ENCODE measurements around the gene PLB1.

Gene PLB1

DNA sequence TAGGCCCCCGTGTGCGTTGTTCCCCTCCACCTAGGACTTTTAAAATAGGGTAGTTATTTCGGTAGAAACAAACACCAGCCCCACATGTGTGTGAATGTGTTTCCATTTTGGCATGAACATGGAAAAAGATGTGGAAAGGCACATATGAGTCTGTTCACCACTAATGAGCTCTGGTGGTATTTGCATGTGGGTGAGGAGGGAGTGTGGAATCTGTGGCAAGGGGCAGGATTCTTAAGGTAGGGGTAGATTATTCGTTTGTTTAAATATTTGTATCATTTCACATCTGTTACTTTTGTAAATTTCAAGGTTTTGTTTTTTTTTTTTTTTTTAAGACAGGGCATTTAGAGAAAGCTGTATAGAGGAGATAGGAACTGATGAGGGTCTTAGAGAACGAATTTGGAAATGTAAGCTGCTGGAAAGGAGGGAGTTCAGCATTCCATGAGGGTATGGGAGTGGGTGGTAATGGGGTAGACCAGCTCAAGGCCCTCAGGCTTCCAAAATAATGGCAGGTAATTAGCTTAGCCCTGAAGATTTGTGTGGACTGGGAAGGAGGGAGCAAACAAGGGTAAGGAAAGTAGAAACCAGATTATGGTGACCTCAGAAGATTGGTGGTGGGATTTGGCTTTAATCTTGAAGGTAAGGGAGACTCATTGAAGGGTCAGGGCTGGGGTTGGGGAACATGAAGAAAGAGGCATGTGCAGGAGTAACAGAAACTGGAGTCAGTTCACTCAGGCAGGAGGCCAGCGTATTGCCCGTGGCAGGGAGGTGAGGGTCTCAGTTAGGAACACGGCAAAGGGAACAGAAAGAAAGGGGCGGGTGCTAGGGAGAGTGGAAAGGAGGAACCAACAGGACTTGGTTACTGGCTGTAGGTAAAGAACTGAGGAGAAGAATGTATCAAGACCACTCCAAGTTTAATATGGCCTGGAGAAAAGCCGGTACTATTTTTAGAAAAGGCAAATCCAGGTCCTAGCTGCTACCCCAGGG lies 123.6 kb downstream of the PLB1 start:
- Histone ChIP-seq H3K36me3 (replicated peaks; ENCODE audit: insufficient read depth, low read length) (no peaks in the 10 kb centered on the region), H3K79me2 (ENCODE audit: low read length) (no peaks in the 10 kb centered on the region), H3K27me3 (replicated peaks; ENCODE audit: insufficient read depth, low read length) (no peaks in the 10 kb centered on the region), H4K20me1 (ENCODE audit: insufficient read depth, low read length) (no peaks in the 10 kb centered on the region), H3K4me2 (ENCODE audit: low read depth, low read length) (no peak overlapping the region), H3K4me1 (ENCODE audit: low read length) (peaks cover 13% of the 10 kb centered on the region), H3K9ac (ENCODE audit: low read length) (no peak overlapping the region), H2AFZ (ENCODE audit: low read length) (no peak overlapping the region), H3K4me3 (ENCODE audit: low read length) (no peak overlapping the region), H3K9me3 (replicated peaks; ENCODE audit: insufficient read depth, low read length) (no peaks in the 10 kb centered on the region), H3F3A (ENCODE audit: insufficient read depth, low read length) (no peaks in the 10 kb centered on the region), H3K27ac (ENCODE audit: low read length) (no peak overlapping the region), H3K9me2 (replicated peaks; ENCODE audit: insufficient read depth, low read length) (no peaks in the 10 kb centered on the region)
- no peak for DNase-seq
- no peak for TF ChIP-seq EZH2 (optimal IDR thresholded peaks at IDR 0.05; ENCODE audit: low read depth, low read length)
- TF ChIP-seq EZH2phosphoT487 (IDR thresholded peaks at IDR 0.05; ENCODE audit: low read length) = no peak
- TF ChIP-seq, protein P1, sequence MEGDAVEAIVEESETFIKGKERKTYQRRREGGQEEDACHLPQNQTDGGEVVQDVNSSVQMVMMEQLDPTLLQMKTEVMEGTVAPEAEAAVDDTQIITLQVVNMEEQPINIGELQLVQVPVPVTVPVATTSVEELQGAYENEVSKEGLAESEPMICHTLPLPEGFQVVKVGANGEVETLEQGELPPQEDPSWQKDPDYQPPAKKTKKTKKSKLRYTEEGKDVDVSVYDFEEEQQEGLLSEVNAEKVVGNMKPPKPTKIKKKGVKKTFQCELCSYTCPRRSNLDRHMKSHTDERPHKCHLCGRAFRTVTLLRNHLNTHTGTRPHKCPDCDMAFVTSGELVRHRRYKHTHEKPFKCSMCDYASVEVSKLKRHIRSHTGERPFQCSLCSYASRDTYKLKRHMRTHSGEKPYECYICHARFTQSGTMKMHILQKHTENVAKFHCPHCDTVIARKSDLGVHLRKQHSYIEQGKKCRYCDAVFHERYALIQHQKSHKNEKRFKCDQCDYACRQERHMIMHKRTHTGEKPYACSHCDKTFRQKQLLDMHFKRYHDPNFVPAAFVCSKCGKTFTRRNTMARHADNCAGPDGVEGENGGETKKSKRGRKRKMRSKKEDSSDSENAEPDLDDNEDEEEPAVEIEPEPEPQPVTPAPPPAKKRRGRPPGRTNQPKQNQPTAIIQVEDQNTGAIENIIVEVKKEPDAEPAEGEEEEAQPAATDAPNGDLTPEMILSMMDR (IDR thresholded peaks at IDR 0.05; ENCODE audit: low read length) = no peak

- H3K27me3 ChIP-seq (replicated peaks; ENCODE audit: insufficient read depth, low read length) = no peaks in the 10 kb centered on the region
- H3K4me2 ChIP-seq (ENCODE audit: low read depth, low read length) = no peak overlapping the region
- no peaks in the 10 kb centered on the region for H3K9me2 ChIP-seq (replicated peaks; ENCODE audit: insufficient read depth, low read length)
- H3F3A ChIP-seq (ENCODE audit: insufficient read depth, low read length) = no peaks in the 10 kb centered on the region
- no peak overlapping the region for H2AFZ ChIP-seq (ENCODE audit: low read length)
- no peak overlapping the region for H3K9ac ChIP-seq (ENCODE audit: low read length)
- H3K4me3 ChIP-seq (ENCODE audit: low read length) = no peak overlapping the region
- H3K9me3 ChIP-seq (replicated peaks; ENCODE audit: insufficient read depth, low read length) = no peaks in the 10 kb centered on the region
- H3K27ac ChIP-seq (ENCODE audit: low read length) = no peak overlapping the region
- H3K4me1 ChIP-seq (ENCODE audit: low read length) = peaks cover 19% of the 10 kb centered on the region
- no peaks in the 10 kb centered on the region for H3K36me3 ChIP-seq (replicated peaks; ENCODE audit: insufficient read depth, low read length)
- DNase-seq = no peak
- no peaks in the 10 kb centered on the region for H4K20me1 ChIP-seq (ENCODE audit: insufficient read depth, low read length)
- TF ChIP-seq EZH2phosphoT487 (IDR thresholded peaks at IDR 0.05; ENCODE audit: low read length) = no peak
- TF ChIP-seq EZH2 (optimal IDR thresholded peaks at IDR 0.05; ENCODE audit: low read depth, low read length) = no peak
- TF ChIP-seq, protein P1 (IDR thresholded peaks at IDR 0.05; ENCODE audit: low read length) = no peak
- no peaks in the 10 kb centered on the region for H3K79me2 ChIP-seq (ENCODE audit: low read length)
These were observed 124.5 kb downstream of the PLB1 start for GRCh38 chr2:28620291-28620793.

DNA sequence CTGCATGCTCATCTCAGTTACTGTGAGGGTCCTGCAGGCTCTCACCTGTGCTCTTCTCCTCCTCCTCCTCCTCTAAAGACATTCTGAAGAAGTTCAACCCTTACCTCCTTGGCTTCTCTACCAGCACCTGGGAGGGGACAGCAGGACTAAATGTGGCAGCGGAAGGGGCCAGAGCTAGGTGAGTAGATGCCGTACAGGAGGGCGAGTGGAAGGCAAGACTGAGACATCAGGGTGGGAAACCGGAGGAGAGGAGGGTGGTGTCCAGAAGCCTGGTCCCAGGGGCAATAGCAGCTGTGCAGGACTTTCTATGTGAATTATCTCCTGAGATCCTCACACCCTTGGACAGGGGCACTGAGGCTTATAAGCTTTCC lies 124.9 kb downstream of the PLB1 start:
- no peak overlapping the region for H3K4me2 ChIP-seq (ENCODE audit: low read depth, low read length)
- TF ChIP-seq, protein P1 (IDR thresholded peaks at IDR 0.05; ENCODE audit: low read length) = no peak
- no peak for TF ChIP-seq EZH2phosphoT487 (IDR thresholded peaks at IDR 0.05; ENCODE audit: low read length)
- peak overlapping the region; percentile 38; the same call in 1 of the 2 replicates for H3K27ac ChIP-seq (ENCODE audit: low read length)
- no peaks in the 10 kb centered on the region for H3K9me3 ChIP-seq (replicated peaks; ENCODE audit: insufficient read depth, low read length)
- H3K27me3 ChIP-seq (replicated peaks; ENCODE audit: insufficient read depth, low read length) = no peaks in the 10 kb centered on the region
- H3K9ac ChIP-seq (ENCODE audit: low read length) = no peak overlapping the region
- H2AFZ ChIP-seq (ENCODE audit: low read length) = no peak overlapping the region
- no peaks in the 10 kb centered on the region for H4K20me1 ChIP-seq (ENCODE audit: insufficient read depth, low read length)
- H3K9me2 ChIP-seq (replicated peaks; ENCODE audit: insufficient read depth, low read length) = no peaks in the 10 kb centered on the region
- H3K79me2 ChIP-seq (ENCODE audit: low read length) = no peaks in the 10 kb centered on the region
- H3K4me1 ChIP-seq (ENCODE audit: low read length) = peaks cover 21% of the 10 kb centered on the region
- H3K4me3 ChIP-seq (ENCODE audit: low read length) = no peak overlapping the region
- H3K36me3 ChIP-seq (replicated peaks; ENCODE audit: insufficient read depth, low read length) = no peaks in the 10 kb centered on the region
- H3F3A ChIP-seq (ENCODE audit: insufficient read depth, low read length) = no peaks in the 10 kb centered on the region
- DNase-seq = no peak

All from MM.1S (cell line).